ENCODE data around the gene VPS4A. TPM values are rescaled to one million over a fixed set of nuclear protein-coding genes. Genes with fewer than 3 reads are reported as not detected.

Gene VPS4A
- total and polyA plus RNA-seq, 4 donors: 13.3 to 15.7 (median 14.5) TPM

GRCh38 chr16:69298261-69298660 is 12.9 kb upstream of the VPS4A start (continued):
- TF ChIP-seq MAX (IDR thresholded peaks at IDR 0.05) (no peak), NR2F2 (IDR thresholded peaks at IDR 0.05) (no peak), SP1 (IDR thresholded peaks at IDR 0.05) (no peak), RAD21 (IDR thresholded peaks at IDR 0.05) (no peak), TAF1 (conservative IDR thresholded peaks at IDR 0.05) (no peak), HNF4G (IDR thresholded peaks at IDR 0.05) (no peak), GABPA (IDR thresholded peaks at IDR 0.05 in 1 of 2, conservative IDR thresholded peaks at IDR 0.05 in 1 of 2) (no peak), ZBTB33 (IDR thresholded peaks at IDR 0.05) (no peak)

GRCh38 chr16:69301187-69301586 is 10.0 kb upstream of the VPS4A start:
- DNase-seq (ENCODE audit: low spot score): no peak
- TF ChIP-seq NR2F2 (IDR thresholded peaks at IDR 0.05): no peak
- TF ChIP-seq HNF4A (conservative IDR thresholded peaks at IDR 0.05): no peak
- no peak for TF ChIP-seq YY1 (IDR thresholded peaks at IDR 0.05)
- no peak for TF ChIP-seq REST (IDR thresholded peaks at IDR 0.05)
- no peak for TF ChIP-seq ATF3 (IDR thresholded peaks at IDR 0.05)
- TF ChIP-seq CTCF (IDR thresholded peaks at IDR 0.05; ENCODE audit: low read depth, low read length, missing input control): no peak
- TF ChIP-seq EGR1 (IDR thresholded peaks at IDR 0.05; ENCODE audit: low read depth in 2 of 2): no peak
- TF ChIP-seq MAX (IDR thresholded peaks at IDR 0.05): no peak
- no peak for TF ChIP-seq FOXA2 (IDR thresholded peaks at IDR 0.05)
- no peak for TF ChIP-seq ZBTB33 (IDR thresholded peaks at IDR 0.05)
- TF ChIP-seq HNF4G (IDR thresholded peaks at IDR 0.05): no peak
- TF ChIP-seq GABPA (IDR thresholded peaks at IDR 0.05 in 1 of 2, conservative IDR thresholded peaks at IDR 0.05 in 1 of 2): no peak
- peaks cover 0 to 11% (median 2%) of the 10 kb centered on the region in 4 donors for H3K36me3 ChIP-seq (ENCODE audit: control insufficient read depth in 4 of 4, insufficient read depth in 3 of 4, low read depth in 1 of 4, low read length in 3 of 4)
- 81% methylated on average over 1 of the region's 1 CpG for WGBS
- H3K9ac ChIP-seq (ENCODE audit: low read depth in 1 of 2, low read length in 2 of 2): no peak overlapping the region
- H3K27ac ChIP-seq (ENCODE audit: low read depth in 1 of 2, low read length in 2 of 2): no peak overlapping the region
- H3K9me3 ChIP-seq (ENCODE audit: control insufficient read depth in 4 of 4, low read length in 3 of 4): no peaks in the 10 kb centered on the region
- H3K27me3 ChIP-seq (ENCODE audit: control insufficient read depth in 4 of 4, insufficient read depth in 4 of 4, low read length in 3 of 4): no peaks in the 10 kb centered on the region
- H3K4me1 ChIP-seq (ENCODE audit: control insufficient read depth in 4 of 4, insufficient read depth in 4 of 4, low read length in 3 of 4): no peaks in the 10 kb centered on the region
- no peak overlapping the region for H3K4me3 ChIP-seq (ENCODE audit: low read depth in 1 of 3, low read length in 3 of 3)

Data from liver (tissue), 9 donors.